SH-SY5Y (cell line): ENCODE measurements around the gene KNOP1.

Experiments used
- GATA2 ChIP-seq: IDR thresholded peaks from 2 replicates; pipeline ENCODE4 v1.6.1; 2011; ENCODE audit warnings: mild to moderate bottlenecking, low read depth, low read length
- GATA3 ChIP-seq: IDR thresholded peaks from 2 replicates; pipeline ENCODE4 v1.6.1; 2011; ENCODE audit warnings: low read depth, mild to moderate bottlenecking, low read length, moderate library complexity

The KNOP1 gene

GRCh38 chr16:19749571-19750080 is 31.6 kb upstream of the KNOP1 start:
- TF ChIP-seq GATA2 (no peak), GATA3 (no peak)

DNA sequence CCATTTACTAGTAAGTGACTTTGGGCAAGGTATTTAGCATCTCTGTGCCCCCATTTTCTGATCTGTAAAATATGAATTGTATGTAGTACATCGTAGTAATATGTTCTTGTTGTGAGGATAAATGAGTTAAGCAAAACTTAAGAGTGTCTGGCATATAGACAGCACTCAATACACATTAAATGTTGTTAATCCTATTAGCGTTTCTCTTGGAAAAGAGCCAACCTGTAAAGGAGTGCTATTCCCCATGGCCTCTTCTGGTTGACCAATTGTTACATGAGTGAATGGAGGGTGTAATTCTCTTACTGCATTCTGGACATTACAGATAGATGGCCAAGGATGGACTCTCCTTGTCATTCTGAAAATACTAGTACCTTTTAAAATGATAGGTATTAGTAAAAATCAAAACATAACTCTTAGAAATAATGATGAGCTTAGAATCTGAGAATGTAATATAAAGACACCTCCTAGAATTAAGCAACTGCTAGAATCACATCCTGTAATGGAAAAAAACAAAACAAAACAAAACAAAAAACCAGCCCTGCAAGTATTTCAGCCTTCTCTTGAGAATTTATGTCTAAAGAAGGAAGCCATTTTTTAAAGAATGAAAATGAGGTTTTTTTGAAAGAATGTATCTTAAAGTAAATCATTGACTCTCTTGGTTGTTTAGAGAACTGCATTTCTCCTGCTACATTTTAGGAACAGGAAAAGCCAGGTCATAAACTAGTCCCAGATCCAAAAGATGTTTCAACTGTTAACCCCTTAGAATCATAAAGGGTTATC is 30.6 kb upstream of the KNOP1 start:
- no peak for TF ChIP-seq GATA3
- no peak for TF ChIP-seq GATA2

- no peak for TF ChIP-seq GATA3
- no peak for TF ChIP-seq GATA2
Measured at GRCh38 chr16:19746561-19746960, 28.5 kb upstream of the KNOP1 start.

DNA sequence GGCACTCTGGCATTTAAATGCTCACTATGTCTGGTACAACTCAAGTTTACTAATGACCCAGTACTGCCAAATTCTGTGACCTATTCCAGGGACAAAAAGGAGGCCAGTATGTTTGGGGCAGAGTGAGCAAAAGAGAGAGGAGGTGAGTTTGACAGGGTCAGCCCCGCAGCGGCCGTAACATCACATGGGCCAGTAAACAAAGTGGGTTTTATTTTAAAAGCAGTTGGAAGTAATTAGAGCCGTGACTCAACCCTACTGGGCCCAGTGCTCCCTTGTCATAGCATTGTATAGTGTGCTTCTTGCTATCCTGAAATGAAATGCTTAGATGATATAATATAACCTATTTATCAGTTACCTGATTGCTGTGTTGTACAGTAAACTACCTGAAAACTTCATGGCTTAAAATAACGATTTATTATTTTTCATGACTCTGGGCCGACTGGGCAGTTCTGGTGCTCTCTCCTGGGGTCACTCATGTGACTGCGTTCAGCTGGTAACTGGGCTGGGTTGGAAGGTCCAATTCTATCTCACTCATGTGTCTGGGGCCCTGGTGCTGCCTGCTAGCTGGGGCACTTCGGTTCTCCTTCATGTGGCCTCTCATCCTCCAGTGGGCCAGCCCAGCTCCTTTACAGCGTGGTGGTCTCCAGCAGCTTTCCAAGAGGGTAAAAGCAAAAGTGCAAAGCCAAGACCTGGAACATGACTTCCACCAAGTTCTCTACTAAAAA is 27.4 kb upstream of the KNOP1 start:
- TF ChIP-seq GATA3 (no peak), GATA2 (no peak)

GRCh38 chr16:19744670-19745069 is 26.6 kb upstream of the KNOP1 start:
- TF ChIP-seq GATA3: no peak
- TF ChIP-seq GATA2: no peak

- TF ChIP-seq GATA2 (no peak), GATA3 (no peak)
Measured at GRCh38 chr16:19743816-19744159, 25.8 kb upstream of the KNOP1 start.

DNA sequence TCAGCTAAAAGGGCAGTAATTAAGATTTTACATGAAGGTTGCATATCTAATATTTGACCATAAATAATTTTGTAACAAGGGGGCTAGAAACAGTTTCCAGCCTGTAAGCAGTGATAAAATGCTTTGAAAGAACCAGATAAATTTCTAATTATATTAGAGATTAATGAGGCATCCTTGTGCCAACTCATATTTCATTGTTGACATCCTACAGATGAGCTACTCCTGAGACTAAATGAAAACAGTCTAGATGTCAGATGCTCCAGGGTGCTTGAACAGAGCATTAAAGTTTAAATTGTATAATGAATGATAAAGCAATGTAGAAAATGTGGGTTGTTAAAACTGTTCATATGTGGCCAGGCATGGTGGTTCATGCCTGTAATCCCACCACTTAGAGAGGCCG is 23.3 kb upstream of the KNOP1 start:
- TF ChIP-seq GATA2 (no peak), GATA3 (no peak)

DNA sequence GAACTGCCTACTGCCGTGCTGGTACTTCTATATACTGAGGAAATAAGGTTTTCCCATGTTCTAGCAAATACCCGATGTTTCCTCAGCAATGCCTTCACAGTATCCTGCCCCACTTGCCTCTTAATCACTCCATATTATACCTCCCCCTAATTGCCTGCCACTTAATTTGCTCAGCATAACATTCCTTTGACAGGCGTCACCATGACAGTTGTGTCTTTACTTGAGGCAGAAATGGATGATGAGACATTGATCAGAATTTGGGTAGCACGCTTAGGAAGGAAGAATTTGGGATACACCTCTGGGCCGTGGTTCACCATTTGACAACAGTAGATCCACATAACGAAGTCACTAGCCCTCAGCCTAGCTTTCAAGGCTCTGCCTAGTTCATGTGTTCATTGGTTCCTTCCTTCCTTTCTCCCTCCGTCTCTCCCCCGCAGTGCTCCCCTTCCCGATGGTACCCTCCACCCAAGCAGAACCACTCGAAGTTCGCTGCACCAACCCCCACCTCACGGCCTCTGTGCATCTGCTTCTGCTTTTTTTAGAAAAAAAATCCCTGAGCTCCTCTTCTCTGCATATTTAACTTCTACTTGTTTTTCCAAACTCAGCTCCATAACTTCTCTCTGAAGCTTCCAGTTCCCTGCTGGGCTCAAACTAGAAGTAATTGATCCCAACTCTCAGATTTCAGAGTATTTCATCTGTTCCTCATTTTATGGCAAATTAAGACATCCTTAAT is 19.4 kb upstream of the KNOP1 start:
- TF ChIP-seq GATA2 (no peak), GATA3 (no peak)

GRCh38 chr16:19735074-19735867 is 17.2 kb upstream of the KNOP1 start:
- TF ChIP-seq GATA3 (no peak), GATA2 (no peak)

DNA sequence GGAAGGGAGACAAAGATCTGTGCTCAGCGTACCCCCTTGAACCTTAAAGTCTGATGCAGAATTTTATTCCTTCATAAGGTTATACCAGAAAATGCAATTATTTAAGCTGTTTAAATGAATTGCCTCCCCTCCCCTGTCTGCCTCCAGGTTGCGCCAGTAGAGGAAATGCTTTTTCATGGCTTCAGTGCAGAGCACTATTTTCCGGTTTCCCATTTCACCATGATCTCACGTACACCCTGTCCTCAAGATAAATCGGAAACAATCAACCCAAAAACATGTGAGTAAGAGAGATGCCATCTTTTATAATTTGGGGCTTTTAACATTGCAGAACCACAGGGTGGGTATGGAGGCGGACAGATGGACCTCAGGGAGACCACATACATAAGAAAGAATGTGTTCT is 15.5 kb upstream of the KNOP1 start:
- no peak for TF ChIP-seq GATA2
- no peak for TF ChIP-seq GATA3

- TF ChIP-seq GATA3: no peak
- no peak for TF ChIP-seq GATA2
Measured at GRCh38 chr16:19728636-19728965, 10.6 kb upstream of the KNOP1 start.

- TF ChIP-seq GATA3 (no peak), GATA2 (no peak)
Measured at GRCh38 chr16:19722981-19723380, 5.0 kb upstream of the KNOP1 start.

- TF ChIP-seq GATA3 (no peak), GATA2 (no peak)
Measured at GRCh38 chr16:19722269-19722952, 4.4 kb upstream of the KNOP1 start.
